Transverse colon (tissue), 4 donors: ENCODE data around the gene DESI2. TPM values are rescaled to one million over a fixed set of nuclear protein-coding genes. Genes with fewer than 3 reads are reported as not detected.

Source experiments
- DNase-seq: peaks from one replicate; pipeline ENCODE4 v3.0.0-alpha.2; 2019
- H3K27ac ChIP-seq, 4 donors: fragments of 200-600 bp; sonication (generic); 2 replicates each; pipeline ENCODE4 v1.5.1; 2016 to 2018; ENCODE audit warnings: inconsistent platforms in 4 of 4
- H3K27me3 ChIP-seq: fragments of 200-600 bp; sonication (generic); 2 replicates; pipeline ENCODE4 v1.5.1; 2017; ENCODE audit warnings: inconsistent platforms
- H3K36me3 ChIP-seq, 4 donors: fragments of 200-600 bp; sonication (generic); 2 replicates each; pipeline ENCODE4 v1.5.1; 2017 to 2019; ENCODE audit warnings: inconsistent platforms in 4 of 4
- H3K4me1 ChIP-seq, 4 donors: fragments of 200-600 bp; sonication (generic); 2 replicates each; pipeline ENCODE4 v1.5.1; 2017 to 2020; ENCODE audit warnings: inconsistent platforms in 4 of 4
- H3K4me3 ChIP-seq, 4 donors: fragments of 200-600 bp; sonication (generic); 1 replicate in 1 of 4; 2 replicates in 3 of 4; pipeline versions ENCODE4 v1.5.1 to v1.6.1; 2017 to 2019; ENCODE audit warnings: inconsistent platforms in 4 of 4
- H3K9me3 ChIP-seq, 2 donors: fragments of 200-600 bp; sonication (generic); 2 replicates each; pipeline ENCODE4 v1.5.1; 2017 to 2019; ENCODE audit warnings: inconsistent platforms in 2 of 2
- CTCF ChIP-seq, 5 experiments: fragments of 200-600 bp in 3 of 5; fragments of 450-650 bp in 2 of 5; sonication (generic) in 3 of 5; IDR thresholded peaks; 1 replicate in 2 of 5; 2 replicates in 3 of 5; pipeline ENCODE4 v1.5.1; 2016 to 2017; ENCODE audit warnings: antibody characterized with exemption in 5 of 5, inconsistent platforms in 3 of 5, mild to moderate bottlenecking in 2 of 5, moderate library complexity in 1 of 5
- EP300 ChIP-seq: sonication (generic); formaldehyde crosslinking; IDR thresholded peaks from one replicate; pipeline ENCODE4 v1.6.1; 2017; ENCODE audit warnings: antibody characterized with exemption, low read depth
- POLR2A ChIP-seq: fragments of 450-650 bp; IDR thresholded peaks from one replicate; pipeline ENCODE4 v1.6.1; 2016; ENCODE audit warnings: antibody characterized with exemption, mild to moderate bottlenecking, moderate library complexity
- POLR2AphosphoS5 ChIP-seq, 3 donors: sonication (generic); formaldehyde crosslinking; IDR thresholded peaks; one replicate each; pipeline ENCODE4 v1.6.1; 2016; ENCODE audit warnings: antibody characterized with exemption in 3 of 3
- WGBS, 2 donors: methylation state at CpG; one replicate each; pipeline ENCODE4 v1.1.5; 2018; ENCODE audit warnings: low coverage in 1 of 2; 5-methylcytosine and 5-hydroxymethylcytosine counted together
- in situ Hi-C, 4 donors: fragments of 200-750 bp; cut with MboI; loops; one replicate each; pipeline versions ENCODE4 v1.15.0 to v1.15.1; 2017; ENCODE audit warnings: low sequenced_read_pairs in 3 of 4, low pct_ligation_motif_present in 1 of 4, low pct_unique_long_range_greater_than_20kb in 1 of 4
- intact Hi-C: fragments of 100-400 bp; cut with DNase I; formaldehyde crosslinking; loops from one replicate; pipeline ENCODE4 v1.15.1; 2023; ENCODE audit warnings: low total_unique reads
- total RNA-seq, 4 donors: library from RNA; depleted of rRNA; stranded (reverse); fragments of >200 nt; gene quantifications; one replicate each; pipeline ENCODE4 v1.1.0, GENCODE V29; 2016

Gene DESI2
- 10 to 100 TPM; 18.3 to 41.6 (median 30.6) TPM for total RNA-seq

GRCh38 chr1:244652623-244653438 is at the start of gene DESI2:
Gene DESI2, plus strand, starts transcription at chr1:244653126. Its CDS starts 188 bp downstream, at chr1:244653314.
- no peaks in the 10 kb centered on the region for H3K9me3 ChIP-seq
- H3K4me1 ChIP-seq, result peaks cover 10 to 42% (median 28%) of the 10 kb centered on the region in 4 donors
- no peaks in the 10 kb centered on the region for H3K27me3 ChIP-seq
- DNase-seq, result peak; percentile 99
- 0% methylated on average over 42 of the region's 81 CpGs; no CpG with 5 or more reads in 1 of the 2 donors for WGBS, 2 donors
- in situ Hi-C loops, result loop anchor here in 1 of 4 donors (10.0 kb wide), 1 partner anchor 198 kb away; the partner anchor contains the start of gene ADSS2
- no peaks in the 10 kb centered on the region for H3K36me3 ChIP-seq
- H3K27ac ChIP-seq, result peak within 1 kb of the TSS; percentile 96 to 99 (median 98)
- TF ChIP-seq CTCF (IDR thresholded peaks at IDR 0.05), result peak; percentile 28 to 73 (median 44)
- TF ChIP-seq POLR2A, result peak; percentile 94
- TF ChIP-seq EP300, result no peak
- TF ChIP-seq POLR2AphosphoS5 (IDR thresholded peaks at IDR 0.05), result peak; percentile 90 to 97 (median 97)
- peak within 1 kb of the TSS; percentile 60 to 91 (median 80) for H3K4me3 ChIP-seq
- intact Hi-C loops, result no loop called here

GRCh38 chr1:244603498-244603897 is 49.4 kb upstream of the DESI2 start:
- no peak for DNase-seq
- Histone ChIP-seq H3K4me1 (peaks cover 0 to 3% (median 0%) of the 10 kb centered on the region in 4 donors), H3K9me3 (no peaks in the 10 kb centered on the region), H3K27me3 (peaks cover 2% of the 10 kb centered on the region), H3K27ac (no peak overlapping the region), H3K36me3 (no peaks in the 10 kb centered on the region), H3K4me3 (no peak overlapping the region)
- in situ Hi-C loops, result loop anchor here (5.0 to 25.0 kb wide), 5 partner anchors 191 to 441 kb away; no protein-coding TSS in a partner anchor
- intact Hi-C loops, result loop anchor here (2.0 to 10.0 kb wide), 2 partner anchors 195 to 441 kb away; no protein-coding TSS in a partner anchor
- no peak for TF ChIP-seq POLR2AphosphoS5 (IDR thresholded peaks at IDR 0.05)
- peak; percentile 84 to 90 (median 86) for TF ChIP-seq CTCF (IDR thresholded peaks at IDR 0.05)

GRCh38 chr1:244605835-244606370 is 47.0 kb upstream of the DESI2 start:
- Histone ChIP-seq H3K27me3 (peaks cover 2% of the 10 kb centered on the region), H3K9me3 (no peaks in the 10 kb centered on the region), H3K27ac (no peak overlapping the region), H3K36me3 (no peaks in the 10 kb centered on the region), H3K4me1 (no peaks in the 10 kb centered on the region), H3K4me3 (no peak overlapping the region)
- intact Hi-C loops, result loop anchor here (10.0 kb wide), 1 partner anchor 439 kb away; no protein-coding TSS in a partner anchor
- TF ChIP-seq POLR2A (no peak), POLR2AphosphoS5 (IDR thresholded peaks at IDR 0.05) (no peak), EP300 (no peak), CTCF (IDR thresholded peaks at IDR 0.05) (no peak)
- WGBS, 2 donors, result 86 to 90% methylated on average over 6 of the region's 6 CpGs
- in situ Hi-C loops, result loop anchor here (5.0 to 25.0 kb wide), 4 partner anchors 189 to 439 kb away; no protein-coding TSS in a partner anchor
- DNase-seq, result no peak

- peak; percentile 9 for DNase-seq
- H3K4me3 ChIP-seq, result no peak overlapping the region
- H3K27ac ChIP-seq, result no peak overlapping the region
- no peaks in the 10 kb centered on the region for H3K36me3 ChIP-seq
- no peaks in the 10 kb centered on the region for H3K27me3 ChIP-seq
- in situ Hi-C loops (loop anchor here in 2 of 4 donors (25.0 kb wide), 1 partner anchor 423 kb away; no protein-coding TSS in a partner anchor), intact Hi-C loops (no loop called here)
- no peak for TF ChIP-seq EP300
- no peak for TF ChIP-seq POLR2A
- H3K4me1 ChIP-seq, result no peaks in the 10 kb centered on the region
- WGBS, 2 donors, result 61 to 85% methylated on average over 3 to 9 of the region's 9 CpGs
- no peaks in the 10 kb centered on the region for H3K9me3 ChIP-seq
These were observed 38.7 kb upstream of the DESI2 start for GRCh38 chr1:244614113-244614836.
